GM19035 (cell line): ENCODE results near the gene FRAT1.
"Not testable (repeated sequence)": the region's sequence is repeated elsewhere in the genome, so short reads cannot be mapped to it uniquely, and the experiment has no call there.

ENCODE experiments used
- ATAC-seq: cut with Tn5 transposase; IDR thresholded peaks from one replicate; pipeline ENCODE4 v1.9.1; 2021; ENCODE audit not compliant: unreplicated experiment

The FRAT1 gene

DNA sequence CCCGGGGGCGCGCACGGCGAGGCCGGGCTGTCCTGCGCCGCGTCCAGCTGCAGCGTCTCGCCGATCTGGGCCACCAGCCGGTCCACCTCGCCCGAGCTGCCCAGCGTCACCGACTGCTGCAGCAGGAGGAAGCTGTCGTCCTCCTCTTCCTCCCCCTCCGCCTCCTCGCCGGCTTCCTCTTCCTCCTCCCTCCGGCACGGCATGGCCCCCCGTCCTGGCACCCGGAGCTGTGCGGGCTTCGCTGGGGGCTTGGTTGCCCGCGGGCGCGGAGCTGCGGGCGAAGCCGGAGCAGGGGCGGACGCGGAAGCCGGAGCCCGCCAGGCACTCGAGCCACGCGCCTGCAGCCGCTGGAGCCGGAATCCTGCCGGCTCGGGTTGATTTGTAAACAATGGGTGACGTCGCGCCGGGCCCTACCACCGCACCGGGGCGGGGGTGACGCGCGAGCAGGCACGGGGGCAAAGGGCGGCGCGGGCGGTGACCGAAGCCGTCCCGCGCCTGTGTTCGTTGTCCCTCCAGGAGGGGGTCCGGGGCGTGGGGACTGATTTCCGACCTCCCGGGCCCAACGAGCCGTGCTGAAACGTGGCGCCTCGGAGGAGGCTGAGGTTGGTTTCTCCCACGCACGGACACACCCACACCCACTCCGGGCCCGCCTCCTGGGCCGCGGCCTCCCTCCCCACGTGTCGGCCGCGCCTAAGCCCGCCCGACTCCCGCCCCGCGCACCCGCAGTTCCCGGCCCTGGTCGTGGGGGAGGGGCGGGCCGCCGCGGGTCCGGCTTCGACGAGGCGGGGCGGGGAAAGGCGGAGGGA, 15.5 kb downstream of the FRAT1 start, which contains the start of gene FRAT2:
Gene FRAT2 (minus strand): TSS at position 360 of the 806 bp plus-strand sequence. CDS start 157 bp downstream, at position 203.
- peak; percentile 84 for ATAC-seq

DNA sequence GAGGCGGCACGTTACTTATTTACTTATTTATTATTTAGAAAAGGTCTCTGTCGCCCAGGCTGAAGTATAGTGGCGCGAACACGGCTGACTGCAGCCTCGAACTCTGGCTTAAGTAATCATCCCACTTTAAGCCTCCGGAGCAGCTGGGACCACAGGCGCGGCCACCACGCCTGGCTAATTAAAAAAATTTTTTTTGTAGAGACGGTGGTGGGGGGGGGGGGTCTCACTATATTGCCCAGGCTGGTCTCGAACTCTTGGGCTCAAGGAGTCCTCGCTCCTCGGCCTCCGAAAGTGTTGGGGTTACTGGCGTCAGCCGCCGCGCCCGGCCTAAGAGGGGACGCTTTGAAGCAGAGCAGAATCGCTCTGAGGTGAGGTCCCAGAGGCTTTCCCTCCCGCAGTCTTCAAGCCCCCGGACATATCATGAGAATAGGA, 16.1 kb downstream of the FRAT1 start:
- ATAC-seq = no peak

DNA sequence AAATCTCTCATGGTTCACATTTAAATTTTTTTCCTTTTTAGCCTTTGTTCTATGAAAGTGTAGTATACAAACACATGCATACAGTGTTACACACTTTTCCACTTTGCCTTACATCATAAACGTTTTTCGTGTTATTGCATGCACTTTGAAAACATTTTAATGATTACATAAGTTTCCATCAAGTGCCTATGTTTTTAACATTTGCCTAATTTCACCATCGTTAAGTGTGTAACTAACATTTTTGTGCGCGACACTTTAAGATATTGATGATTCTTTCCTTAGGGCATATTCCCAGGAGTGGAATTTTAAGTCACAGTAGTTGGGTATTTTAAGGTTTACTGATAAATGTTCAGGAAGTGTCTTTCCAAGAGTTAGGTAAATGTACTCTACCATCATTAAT, 16.9 kb downstream of the FRAT1 start:
- no peak for ATAC-seq

DNA sequence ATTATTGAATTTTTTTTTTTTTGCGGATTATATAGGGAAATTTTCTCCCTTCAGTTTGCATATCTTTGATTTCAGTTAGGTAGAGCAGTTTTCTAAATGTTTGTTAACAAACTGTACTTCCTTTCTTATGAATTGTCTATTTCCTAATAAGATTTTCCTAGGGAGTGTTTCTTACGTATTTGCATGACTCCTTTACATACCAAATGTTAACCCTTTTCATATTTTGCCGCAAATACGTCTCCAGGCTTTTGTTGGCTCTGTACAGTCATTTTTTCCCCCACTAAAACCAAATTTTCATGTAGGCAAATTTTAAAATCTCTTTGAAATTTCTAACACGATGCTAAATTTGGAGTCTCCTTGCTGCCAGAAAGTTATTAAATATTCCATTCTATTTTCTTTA, 17.4 kb downstream of the FRAT1 start:
- ATAC-seq = no peak

DNA sequence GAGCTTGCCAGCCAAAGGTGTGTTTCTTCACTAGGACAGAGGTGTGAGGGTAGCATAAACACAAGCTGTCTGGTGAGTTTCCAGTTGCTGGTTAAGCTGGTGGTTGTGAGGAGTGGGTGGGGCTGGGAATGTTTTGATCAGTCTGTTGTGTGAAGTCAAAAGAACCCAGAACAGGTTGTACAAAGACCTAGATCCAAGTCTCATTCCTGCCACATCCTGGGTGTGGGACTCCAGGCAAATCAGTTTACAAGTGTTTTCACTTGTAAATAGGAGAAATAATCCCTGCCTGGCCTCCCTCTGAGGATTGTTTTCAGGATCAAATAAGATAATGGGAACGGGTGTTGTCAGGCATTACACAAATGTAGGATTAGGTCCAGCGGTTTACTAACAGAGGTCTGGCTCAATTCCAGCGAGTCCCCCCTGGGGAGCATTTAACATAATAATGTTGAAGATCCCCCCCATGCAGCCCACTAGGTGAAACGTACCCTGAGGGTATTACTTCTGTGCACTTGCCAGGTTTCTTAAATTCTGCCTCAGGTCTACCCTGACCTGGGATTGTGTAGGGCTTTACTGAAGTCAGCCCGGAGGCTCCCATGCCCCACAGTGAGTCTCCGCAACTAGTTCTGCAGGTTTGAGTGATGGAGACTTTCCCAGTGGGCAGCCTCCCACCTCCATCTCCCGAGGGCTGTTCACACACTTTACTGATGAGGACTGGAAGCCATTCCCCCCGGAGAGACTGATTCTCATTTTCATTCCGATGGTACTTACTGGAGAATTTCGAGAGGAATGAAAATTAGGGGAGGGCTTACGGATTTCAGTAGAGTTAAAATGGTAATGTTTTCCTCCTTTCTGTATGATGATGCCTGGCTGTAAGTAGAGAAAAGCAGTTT, 18.1 kb downstream of the FRAT1 start:
- ATAC-seq = no peak

DNA sequence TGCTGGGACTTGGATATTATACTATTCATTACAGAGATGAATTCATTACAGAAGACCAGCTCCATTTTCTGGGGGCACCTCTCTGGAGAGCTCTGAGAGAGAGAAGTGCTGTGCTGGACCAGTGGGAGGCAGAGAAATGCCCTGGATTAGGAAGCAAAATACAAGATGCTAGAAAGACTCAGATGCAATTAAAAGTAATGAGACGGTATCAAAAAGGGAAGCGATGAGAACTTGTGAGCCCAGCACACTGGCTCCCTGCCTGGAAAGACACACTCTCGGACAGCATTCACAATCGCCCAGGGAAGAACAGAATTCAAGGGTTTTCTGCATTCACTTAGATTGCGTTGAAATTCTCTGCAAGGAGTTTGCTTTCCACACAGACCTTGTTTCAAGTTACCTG, 19.0 kb downstream of the FRAT1 start:
- no peak for ATAC-seq

DNA sequence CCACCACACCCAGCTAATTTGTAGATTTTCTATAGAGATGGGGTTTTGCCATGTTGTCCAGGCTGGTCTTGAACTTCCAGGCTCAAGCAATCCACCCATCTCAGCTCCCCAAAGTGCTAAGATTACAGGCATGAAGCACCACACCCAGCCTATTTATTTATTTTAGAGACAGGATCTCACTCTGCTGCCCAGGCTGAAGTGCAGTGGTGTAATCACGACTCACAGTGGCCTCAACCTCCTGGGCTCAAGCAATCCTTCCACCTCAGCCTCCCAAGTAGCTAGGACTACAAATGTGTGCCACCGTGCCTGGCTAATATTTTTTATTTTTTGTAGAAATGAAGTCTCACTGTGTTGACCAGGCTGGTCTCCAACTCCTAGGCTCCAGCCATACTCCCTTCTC, 22.3 kb downstream of the FRAT1 start:
- ATAC-seq = no peak

DNA sequence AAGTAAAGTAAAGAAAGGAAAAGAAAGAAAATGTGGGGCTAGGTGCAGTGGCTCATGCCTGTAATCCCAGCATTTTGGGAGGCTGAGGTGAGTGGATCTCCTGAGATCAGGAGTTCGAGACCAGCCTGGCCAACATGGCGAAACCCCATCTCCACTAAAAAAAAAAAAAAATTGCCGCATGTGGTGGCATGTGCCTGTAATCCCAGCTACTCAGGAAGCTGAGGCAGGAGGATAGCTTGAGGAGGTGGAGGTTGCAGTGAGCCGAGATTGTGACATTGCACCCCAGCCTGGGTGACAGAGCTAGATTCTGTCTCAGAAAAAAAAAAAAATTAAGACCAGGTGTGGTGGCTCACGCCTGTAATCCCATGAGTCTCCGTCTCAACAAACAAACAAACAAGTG, 24.6 kb downstream of the FRAT1 start:
- not testable (repeated sequence) for ATAC-seq

DNA sequence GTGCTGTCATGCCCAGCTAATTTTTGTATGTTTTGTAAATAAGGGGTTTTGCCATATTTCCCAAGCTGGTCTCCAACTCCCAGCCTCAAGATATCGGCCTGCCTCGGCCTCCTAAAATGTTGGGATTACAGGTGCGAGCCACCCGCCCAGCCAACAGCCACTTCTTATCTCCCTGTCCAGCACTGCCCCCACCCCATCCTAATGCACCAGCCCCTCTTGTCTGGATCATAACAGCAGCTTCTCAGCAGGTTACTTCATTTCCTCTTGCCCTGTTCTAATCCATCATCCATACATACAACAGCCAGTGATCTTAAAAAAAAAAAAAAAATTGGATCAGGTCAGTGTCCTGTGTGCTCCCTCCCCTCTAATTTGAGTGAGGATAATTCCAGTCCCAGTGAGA, 28.2 kb downstream of the FRAT1 start:
- no peak for ATAC-seq

DNA sequence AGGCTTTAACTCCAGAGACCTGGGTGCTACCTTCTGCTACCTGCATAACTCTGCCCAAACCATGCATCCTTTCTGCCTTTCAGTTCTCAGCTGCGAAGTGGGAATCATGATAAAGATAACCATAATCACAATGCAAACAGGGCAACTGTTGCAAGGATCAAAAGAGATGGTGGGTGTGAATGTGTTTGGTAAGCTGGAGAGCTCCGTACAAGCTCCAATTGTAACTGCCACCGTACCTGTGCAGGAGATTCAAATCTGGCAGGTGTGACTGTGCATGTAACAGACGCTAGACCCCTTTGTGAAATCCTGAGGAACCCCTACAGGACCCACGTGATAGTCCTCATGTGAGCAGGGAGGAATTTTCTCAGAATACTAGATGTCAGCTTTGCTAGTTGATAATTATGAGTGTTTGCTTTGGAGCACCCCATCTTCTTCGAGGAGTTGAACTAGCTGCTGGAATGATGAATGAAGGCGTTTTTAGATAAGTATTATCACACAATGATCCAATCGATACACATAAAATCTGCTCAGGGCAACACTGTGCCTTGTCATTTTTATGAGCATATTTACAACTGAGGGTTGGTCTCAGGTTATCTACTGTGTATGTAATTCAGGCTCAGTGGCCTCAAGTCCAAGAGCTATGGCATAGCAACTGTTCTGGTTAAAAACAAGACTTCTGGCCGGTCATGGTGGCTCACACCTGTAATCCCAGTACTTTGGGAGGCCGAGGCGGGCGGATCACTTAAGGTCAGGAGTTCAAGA, 30.9 kb downstream of the FRAT1 start:
- no peak for ATAC-seq

DNA sequence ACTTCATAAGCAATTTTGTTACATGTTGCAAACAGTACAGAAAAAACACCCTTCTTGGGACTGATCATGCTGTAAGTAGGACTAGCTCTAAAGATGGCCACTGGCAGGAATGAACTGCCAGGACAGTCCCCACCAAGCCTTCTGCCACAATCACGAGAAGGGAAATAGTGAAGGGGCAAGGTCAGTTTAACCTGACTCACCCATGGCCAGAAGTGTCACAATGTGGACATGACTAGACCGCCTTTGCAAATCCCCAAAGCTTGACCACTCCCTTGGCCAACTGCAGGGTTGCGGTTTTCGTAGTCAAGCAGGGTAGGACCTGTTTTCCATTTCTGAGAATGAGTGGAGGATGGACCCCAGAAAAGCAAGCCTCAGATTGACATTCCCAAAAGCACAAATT, 34.9 kb downstream of the FRAT1 start:
- ATAC-seq = no peak

DNA sequence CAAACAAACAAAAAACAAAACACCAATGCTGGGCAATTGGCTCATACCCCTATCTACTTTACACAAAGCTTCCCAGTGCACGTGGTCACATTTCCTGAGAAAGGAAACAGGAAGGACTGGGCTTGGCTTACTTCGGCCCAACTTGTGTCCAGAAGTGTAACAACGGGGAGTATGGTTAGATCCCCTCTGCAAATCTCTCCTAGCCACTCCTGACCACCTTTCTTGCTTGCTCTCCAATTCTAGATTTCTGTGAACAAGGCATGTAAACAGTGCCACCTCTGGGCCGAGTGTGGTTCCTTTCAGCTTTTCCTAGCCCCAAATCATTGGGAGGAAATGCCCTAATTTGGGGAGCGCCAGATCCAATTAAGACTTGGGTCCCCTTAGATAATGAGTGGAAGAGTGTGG, 36.5 kb downstream of the FRAT1 start:
- ATAC-seq = no peak

DNA sequence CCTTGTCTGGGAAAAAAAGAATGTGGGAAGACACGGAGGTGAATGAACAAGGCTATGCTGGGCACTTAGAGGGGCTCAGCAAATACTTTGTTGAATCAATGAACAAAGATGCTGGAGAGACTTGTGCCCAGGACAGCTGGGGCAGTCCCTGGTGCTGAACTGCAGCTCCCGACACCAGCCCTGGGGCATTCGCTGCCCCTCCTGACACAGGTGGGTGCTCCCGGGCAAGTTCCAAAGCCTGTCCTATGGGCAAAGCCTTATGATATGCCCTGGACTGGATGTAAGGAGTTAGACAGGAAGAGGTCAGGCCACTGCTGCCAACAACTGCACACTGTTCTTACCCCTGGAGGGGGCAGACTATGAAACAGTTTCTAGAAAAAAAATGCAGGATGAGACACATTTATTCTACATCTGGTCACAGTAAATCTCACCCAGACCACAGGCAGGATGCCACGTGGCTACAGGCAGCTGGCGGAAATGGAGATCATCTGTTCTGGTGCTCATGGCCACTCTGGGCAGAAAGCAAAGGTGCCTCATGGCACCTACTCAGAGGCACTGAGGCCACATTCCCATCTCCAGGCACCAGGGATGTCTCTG, 37.3 kb downstream of the FRAT1 start:
- ATAC-seq = no peak

DNA sequence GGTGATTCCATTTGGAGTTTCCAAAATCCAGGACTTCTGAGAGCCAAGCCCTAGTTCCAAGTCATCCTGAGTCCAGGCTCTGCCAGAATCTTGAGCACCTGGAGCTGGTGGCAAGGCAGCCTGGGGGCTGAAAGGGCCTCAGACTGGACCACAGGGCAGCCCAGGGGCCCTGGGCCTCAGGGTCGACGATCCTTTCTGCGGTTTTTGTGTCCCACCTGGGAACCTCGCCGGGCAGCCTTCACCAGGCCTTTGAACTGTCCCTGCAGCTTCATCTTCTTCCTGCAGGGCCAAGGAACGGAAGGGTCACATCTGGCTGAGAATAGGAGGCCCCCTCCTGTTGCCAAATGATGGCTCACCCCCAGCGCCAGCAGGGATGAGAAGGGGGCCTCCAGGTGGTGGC, 37.8 kb downstream of the FRAT1 start:
- ATAC-seq = no peak

DNA sequence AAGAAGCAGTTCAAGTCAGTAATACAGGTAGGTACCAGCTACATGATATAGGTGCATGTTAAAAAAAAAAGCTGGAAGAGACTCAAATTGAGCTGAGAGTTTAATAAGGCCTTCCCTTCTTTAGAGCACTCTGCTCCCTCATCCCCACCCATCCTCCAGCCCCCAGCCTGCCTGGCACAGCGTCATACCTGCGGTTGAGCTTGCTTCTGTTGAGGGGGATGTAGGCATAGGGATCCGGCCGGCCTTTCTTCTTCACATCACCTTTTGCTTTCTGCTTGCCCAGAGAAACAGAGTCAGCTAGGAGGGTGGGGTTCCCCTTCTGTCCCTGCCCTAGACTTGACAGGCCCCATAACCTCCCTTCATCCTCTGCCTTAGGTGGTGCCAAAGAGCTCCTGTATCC, 39.3 kb downstream of the FRAT1 start:
- ATAC-seq = no peak

DNA sequence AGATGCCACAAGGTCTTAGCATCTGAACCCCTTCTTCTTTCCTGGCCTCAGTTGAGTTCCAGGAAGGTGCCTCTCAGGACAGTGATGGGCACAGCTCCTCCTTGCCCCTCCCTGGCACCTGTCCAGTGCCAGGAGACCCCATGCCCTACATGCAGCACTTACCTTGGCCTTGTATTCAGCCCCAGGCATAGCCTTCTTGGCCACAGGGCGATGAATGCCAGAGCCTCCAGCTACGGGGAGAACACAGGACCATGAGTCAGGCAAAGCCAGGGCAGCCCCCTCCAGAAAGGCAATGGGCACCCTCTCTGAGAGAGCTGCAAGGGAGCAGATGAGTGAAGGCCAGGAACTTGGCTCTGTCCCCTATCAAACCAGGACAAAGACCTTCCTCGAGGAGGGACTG, 39.7 kb downstream of the FRAT1 start:
- no peak for ATAC-seq

DNA sequence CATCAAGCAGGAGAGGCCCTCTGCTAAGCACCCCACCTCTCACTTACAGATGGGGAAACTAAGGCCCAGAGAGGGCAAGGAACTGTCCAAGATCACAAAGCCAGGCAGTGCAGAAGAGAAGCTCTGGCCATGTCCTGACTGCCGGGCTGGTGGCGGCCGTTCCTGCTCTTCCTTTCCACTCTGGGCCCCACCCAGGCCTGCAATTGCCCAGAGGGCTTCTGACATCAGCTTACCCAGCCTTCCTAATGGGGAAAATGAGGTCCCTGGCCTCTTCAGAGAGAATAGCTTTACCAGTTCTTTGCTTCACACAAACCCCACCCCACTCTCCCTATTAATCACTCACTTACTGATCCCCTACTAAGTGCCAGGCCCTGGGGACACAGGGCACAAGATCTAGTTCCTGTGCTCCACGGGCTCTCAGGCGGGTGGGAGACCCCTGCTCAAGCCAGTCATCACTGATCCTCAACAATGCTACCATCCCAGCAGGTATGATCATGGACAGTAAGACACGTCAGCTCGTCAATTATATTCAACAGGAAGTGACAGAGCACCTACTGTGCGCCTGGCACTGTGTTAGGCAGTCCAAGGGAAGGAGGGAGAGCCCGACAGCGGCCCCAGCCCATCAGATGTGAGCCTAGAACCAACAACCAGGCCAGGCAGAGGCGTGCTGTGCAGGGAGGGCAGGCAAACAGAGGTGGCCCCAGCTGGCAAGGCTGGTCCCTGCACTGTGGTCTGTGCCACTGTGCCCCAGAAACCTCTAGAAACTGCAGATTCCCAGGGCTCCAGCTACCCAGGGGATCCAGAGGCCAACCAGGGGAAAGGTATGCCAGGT, 41.9 kb downstream of the FRAT1 start:
- ATAC-seq = no peak

DNA sequence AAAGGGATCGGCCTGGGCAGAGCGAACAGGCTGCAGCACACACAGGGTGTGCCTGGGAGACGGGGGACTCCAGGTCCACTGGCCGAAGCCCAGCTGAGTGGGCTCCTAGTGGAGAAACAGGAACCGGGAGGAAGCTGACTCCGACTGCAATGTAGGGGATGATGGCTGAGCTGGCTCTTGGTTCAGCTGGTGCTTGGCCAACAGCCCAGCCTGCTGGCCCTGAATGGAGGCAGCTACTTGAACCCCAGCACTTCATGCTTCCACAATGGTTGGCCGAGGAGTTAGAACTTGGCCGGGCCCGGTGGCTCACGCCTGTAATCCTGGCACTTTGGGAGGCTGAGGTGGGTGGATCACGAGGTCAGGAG, 42.4 kb downstream of the FRAT1 start:
- no peak for ATAC-seq

DNA sequence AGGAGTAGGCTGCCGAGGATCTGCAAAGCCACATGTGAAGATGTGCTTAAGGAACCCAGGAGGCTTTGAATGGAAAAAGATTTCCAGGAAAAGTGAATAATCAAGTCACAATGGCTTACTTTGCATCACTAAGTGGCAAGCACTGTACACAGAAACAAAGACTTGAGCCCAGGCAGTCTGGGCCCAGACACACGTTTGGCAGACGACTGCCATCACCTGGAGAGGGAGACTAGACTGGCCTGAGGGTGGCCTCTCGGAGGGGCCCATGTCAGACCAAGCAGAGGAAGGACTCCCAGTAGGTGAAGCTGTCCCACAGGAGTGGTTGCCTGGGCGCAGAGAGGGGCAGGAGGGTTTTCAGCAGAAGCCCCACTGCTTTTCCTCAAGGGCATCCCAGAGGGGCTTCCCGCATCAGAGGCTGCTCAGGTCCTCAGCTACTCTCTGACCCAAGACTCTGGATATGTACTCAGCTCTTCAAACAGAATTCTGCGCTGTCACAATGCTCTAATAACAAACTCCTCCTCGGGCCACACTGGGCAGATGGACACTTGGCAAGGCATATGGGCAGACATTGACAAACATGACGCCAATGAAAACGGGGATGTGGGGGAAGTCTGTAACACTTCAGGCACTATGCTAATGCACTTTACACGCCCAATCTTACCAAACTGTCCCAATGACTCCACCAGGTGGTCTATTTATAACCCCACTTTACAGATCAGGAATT, 43.4 kb downstream of the FRAT1 start:
- ATAC-seq = no peak
